ENCODE results near the gene RAB40AL. TPM values are rescaled to one million over a fixed set of nuclear protein-coding genes. Genes with fewer than 3 reads are reported as not detected.
A peak's percentile ranks its signal among the peaks of the same experiment; 100 is the strongest.
"Not testable (repeated sequence)": the region's sequence is repeated elsewhere in the genome, so short reads cannot be mapped to it uniquely, and the experiment has no call there.

RAB40AL gene, protein sequence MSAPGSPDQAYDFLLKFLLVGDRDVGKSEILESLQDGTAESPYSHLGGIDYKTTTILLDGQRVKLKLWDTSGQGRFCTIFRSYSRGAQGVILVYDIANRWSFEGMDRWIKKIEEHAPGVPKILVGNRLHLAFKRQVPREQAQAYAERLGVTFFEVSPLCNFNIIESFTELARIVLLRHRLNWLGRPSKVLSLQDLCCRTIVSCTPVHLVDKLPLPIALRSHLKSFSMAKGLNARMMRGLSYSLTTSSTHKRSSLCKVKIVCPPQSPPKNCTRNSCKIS
- 0.40 and 0.67 TPM in 2 replicates for total RNA-seq (2014; rRNA removed; shearing (Covaris generic); ENCODE audit: low replicate concordance)

GRCh38 chrX:102936972-102937371 is at the start of gene RAB40AL:
Gene RAB40AL, plus strand, starts transcription at chrX:102937272. Its CDS starts 47 bp downstream, at chrX:102937319.
- not testable (repeated sequence) for H3K4me3 ChIP-seq (ENCODE audit: low read length); H3K4me1 ChIP-seq (ENCODE audit: low read length); H3K9ac ChIP-seq (ENCODE audit: low read length); H3K27ac ChIP-seq (ENCODE audit: low read length); H3K27me3 ChIP-seq (ENCODE audit: low read length); H3K4me2 ChIP-seq (ENCODE audit: low read depth, low read length, poor library complexity, severe bottlenecking); H3K79me2 ChIP-seq (ENCODE audit: low read length); DNase-seq; H3K36me3 ChIP-seq (ENCODE audit: insufficient read depth, low read length); H2AFZ ChIP-seq (ENCODE audit: low read length); H4K20me1 ChIP-seq (ENCODE audit: insufficient read depth, low read depth, low read length); H3K9me2 ChIP-seq (replicated peaks; ENCODE audit: insufficient read depth, low read length); H3K9me3 ChIP-seq (ENCODE audit: low read length)

DNA sequence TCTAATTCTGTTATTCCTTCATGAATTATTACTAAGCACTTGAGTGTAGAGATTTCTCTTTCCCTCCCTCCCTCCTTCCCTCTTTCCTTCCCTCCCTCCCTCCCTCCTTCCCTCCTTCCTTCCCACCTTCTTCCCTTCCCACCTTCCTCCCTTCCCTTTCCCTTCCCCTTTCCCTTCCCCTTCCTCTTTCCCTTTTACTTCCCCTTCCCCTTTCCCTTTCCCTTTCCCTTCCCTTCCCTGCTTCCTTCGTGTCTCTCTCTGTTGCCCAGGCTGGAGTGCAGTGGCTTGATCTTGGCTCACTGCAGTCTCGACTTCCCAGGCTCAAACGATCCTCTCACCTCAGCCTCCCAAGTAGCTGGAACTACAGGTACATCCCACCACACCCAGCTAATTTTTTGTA is 49.4 kb upstream of the RAB40AL start:
- Histone ChIP-seq H2AFZ (ENCODE audit: low read length) (no peak overlapping the region), H3K4me1 (ENCODE audit: low read length) (no peaks in the 10 kb centered on the region), H3K4me3 (ENCODE audit: low read length) (no peak overlapping the region), H4K20me1 (ENCODE audit: insufficient read depth, low read depth, low read length) (no peaks in the 10 kb centered on the region), H3K9ac (ENCODE audit: low read length) (no peak overlapping the region), H3K9me3 (ENCODE audit: low read length) (no peaks in the 10 kb centered on the region), H3K27ac (ENCODE audit: low read length) (no peak overlapping the region), H3K36me3 (ENCODE audit: insufficient read depth, low read length) (no peaks in the 10 kb centered on the region), H3K27me3 (ENCODE audit: low read length) (no peaks in the 10 kb centered on the region), H3K79me2 (ENCODE audit: low read length) (no peaks in the 10 kb centered on the region), H3K4me2 (ENCODE audit: low read depth, low read length, poor library complexity, severe bottlenecking) (no peak overlapping the region), H3K9me2 (replicated peaks; ENCODE audit: insufficient read depth, low read length) (no peaks in the 10 kb centered on the region)
- no peak for DNase-seq

DNA sequence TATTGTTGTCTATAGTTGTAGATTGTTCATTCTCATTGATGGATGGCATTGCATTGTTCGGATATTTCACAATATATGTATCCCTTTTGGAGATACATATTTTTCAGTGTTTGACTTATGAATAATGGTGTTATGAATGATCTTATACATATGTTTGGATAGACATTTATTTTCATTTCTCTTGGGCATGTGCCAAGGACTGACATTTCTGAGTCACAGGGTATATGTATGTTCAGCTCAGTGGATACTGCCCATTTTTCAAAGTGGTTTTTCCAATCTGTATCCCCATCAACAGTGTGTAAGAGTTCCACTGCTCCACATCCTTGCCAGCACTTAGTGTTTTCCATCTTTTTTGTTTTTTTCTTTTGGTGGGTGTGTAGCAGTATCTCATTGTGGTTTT is 45.0 kb upstream of the RAB40AL start:
- no peaks in the 10 kb centered on the region for H3K79me2 ChIP-seq (ENCODE audit: low read length)
- H3K4me1 ChIP-seq (ENCODE audit: low read length) = no peaks in the 10 kb centered on the region
- no peaks in the 10 kb centered on the region for H3K9me3 ChIP-seq (ENCODE audit: low read length)
- no peaks in the 10 kb centered on the region for H4K20me1 ChIP-seq (ENCODE audit: insufficient read depth, low read depth, low read length)
- no peaks in the 10 kb centered on the region for H3K36me3 ChIP-seq (ENCODE audit: insufficient read depth, low read length)
- H3K9me2 ChIP-seq (replicated peaks; ENCODE audit: insufficient read depth, low read length) = no peaks in the 10 kb centered on the region
- no peaks in the 10 kb centered on the region for H3K27me3 ChIP-seq (ENCODE audit: low read length)
- H3K9ac ChIP-seq (ENCODE audit: low read length) = no peak overlapping the region
- H2AFZ ChIP-seq (ENCODE audit: low read length) = no peak overlapping the region
- no peak overlapping the region for H3K4me3 ChIP-seq (ENCODE audit: low read length)
- H3K4me2 ChIP-seq (ENCODE audit: low read depth, low read length, poor library complexity, severe bottlenecking) = no peak overlapping the region
- no peak for DNase-seq
- no peak overlapping the region for H3K27ac ChIP-seq (ENCODE audit: low read length)

GRCh38 chrX:102899940-102900916 is 36.8 kb upstream of the RAB40AL start:
- Histone ChIP-seq H2AFZ (ENCODE audit: low read length) (no peak overlapping the region), H3K9ac (ENCODE audit: low read length) (no peak overlapping the region), H3K79me2 (ENCODE audit: low read length) (no peaks in the 10 kb centered on the region), H3K4me2 (ENCODE audit: low read depth, low read length, poor library complexity, severe bottlenecking) (no peak overlapping the region), H3K27me3 (ENCODE audit: low read length) (no peaks in the 10 kb centered on the region), H3K4me3 (ENCODE audit: low read length) (no peak overlapping the region), H3K9me2 (replicated peaks; ENCODE audit: insufficient read depth, low read length) (no peaks in the 10 kb centered on the region), H3K4me1 (ENCODE audit: low read length) (no peaks in the 10 kb centered on the region), H4K20me1 (ENCODE audit: insufficient read depth, low read depth, low read length) (no peaks in the 10 kb centered on the region), H3K9me3 (ENCODE audit: low read length) (no peaks in the 10 kb centered on the region), H3K27ac (ENCODE audit: low read length) (no peak overlapping the region), H3K36me3 (ENCODE audit: insufficient read depth, low read length) (no peaks in the 10 kb centered on the region)
- DNase-seq = peak; percentile 94

GRCh38 chrX:102902355-102902754 is 34.7 kb upstream of the RAB40AL start:
- H3K9me2 ChIP-seq (replicated peaks; ENCODE audit: insufficient read depth, low read length) = no peaks in the 10 kb centered on the region
- no peaks in the 10 kb centered on the region for H3K9me3 ChIP-seq (ENCODE audit: low read length)
- H2AFZ ChIP-seq (ENCODE audit: low read length) = no peak overlapping the region
- no peak overlapping the region for H3K4me3 ChIP-seq (ENCODE audit: low read length)
- H3K4me1 ChIP-seq (ENCODE audit: low read length) = no peaks in the 10 kb centered on the region
- H3K9ac ChIP-seq (ENCODE audit: low read length) = no peak overlapping the region
- no peaks in the 10 kb centered on the region for H3K27me3 ChIP-seq (ENCODE audit: low read length)
- H3K4me2 ChIP-seq (ENCODE audit: low read depth, low read length, poor library complexity, severe bottlenecking) = no peak overlapping the region
- no peak for DNase-seq
- H4K20me1 ChIP-seq (ENCODE audit: insufficient read depth, low read depth, low read length) = no peaks in the 10 kb centered on the region
- H3K79me2 ChIP-seq (ENCODE audit: low read length) = no peaks in the 10 kb centered on the region
- H3K27ac ChIP-seq (ENCODE audit: low read length) = no peak overlapping the region
- no peaks in the 10 kb centered on the region for H3K36me3 ChIP-seq (ENCODE audit: insufficient read depth, low read length)

GRCh38 chrX:102930990-102931756 is 5.9 kb upstream of the RAB40AL start:
- Histone ChIP-seq H3K4me2 (ENCODE audit: low read depth, low read length, poor library complexity, severe bottlenecking) (no peak overlapping the region), H4K20me1 (ENCODE audit: insufficient read depth, low read depth, low read length) (no peaks in the 10 kb centered on the region), H2AFZ (ENCODE audit: low read length) (no peak overlapping the region), H3K9ac (ENCODE audit: low read length) (no peak overlapping the region), H3K36me3 (ENCODE audit: insufficient read depth, low read length) (no peaks in the 10 kb centered on the region), H3K27me3 (ENCODE audit: low read length) (no peaks in the 10 kb centered on the region), H3K9me3 (ENCODE audit: low read length) (no peaks in the 10 kb centered on the region), H3K79me2 (ENCODE audit: low read length) (no peaks in the 10 kb centered on the region), H3K27ac (ENCODE audit: low read length) (no peak overlapping the region), H3K4me1 (ENCODE audit: low read length) (no peaks in the 10 kb centered on the region), H3K9me2 (replicated peaks; ENCODE audit: insufficient read depth, low read length) (no peaks in the 10 kb centered on the region), H3K4me3 (ENCODE audit: low read length) (no peak overlapping the region)
- DNase-seq = no peak

- no peak overlapping the region for H3K4me2 ChIP-seq (ENCODE audit: low read depth, low read length, poor library complexity, severe bottlenecking)
- no peak overlapping the region for H3K4me3 ChIP-seq (ENCODE audit: low read length)
- no peaks in the 10 kb centered on the region for H4K20me1 ChIP-seq (ENCODE audit: insufficient read depth, low read depth, low read length)
- H3K36me3 ChIP-seq (ENCODE audit: insufficient read depth, low read length) = no peaks in the 10 kb centered on the region
- no peak overlapping the region for H3K9ac ChIP-seq (ENCODE audit: low read length)
- H3K27ac ChIP-seq (ENCODE audit: low read length) = no peak overlapping the region
- peak; percentile 81 for DNase-seq
- no peaks in the 10 kb centered on the region for H3K9me2 ChIP-seq (replicated peaks; ENCODE audit: insufficient read depth, low read length)
- H2AFZ ChIP-seq (ENCODE audit: low read length) = no peak overlapping the region
- no peaks in the 10 kb centered on the region for H3K27me3 ChIP-seq (ENCODE audit: low read length)
- H3K79me2 ChIP-seq (ENCODE audit: low read length) = no peaks in the 10 kb centered on the region
- H3K9me3 ChIP-seq (ENCODE audit: low read length) = no peaks in the 10 kb centered on the region
- H3K4me1 ChIP-seq (ENCODE audit: low read length) = no peaks in the 10 kb centered on the region
Observed at GRCh38 chrX:102934624-102935023, 2.4 kb upstream of the RAB40AL start.

Measured in Karpas-422 (cell line).